GM21723 (cell line): ENCODE measurements around the gene NPIPA2.
"Not testable (repeated sequence)": the region's sequence is repeated elsewhere in the genome, so short reads cannot be mapped to it uniquely, and the experiment has no call there.

Source experiments
- ATAC-seq: cut with Tn5 transposase; IDR thresholded peaks from one replicate; pipeline ENCODE4 v1.9.1; 2021; ENCODE audit warnings: mild to moderate bottlenecking, moderate library complexity; ENCODE audit not compliant: unreplicated experiment

Gene NPIPA2

DNA sequence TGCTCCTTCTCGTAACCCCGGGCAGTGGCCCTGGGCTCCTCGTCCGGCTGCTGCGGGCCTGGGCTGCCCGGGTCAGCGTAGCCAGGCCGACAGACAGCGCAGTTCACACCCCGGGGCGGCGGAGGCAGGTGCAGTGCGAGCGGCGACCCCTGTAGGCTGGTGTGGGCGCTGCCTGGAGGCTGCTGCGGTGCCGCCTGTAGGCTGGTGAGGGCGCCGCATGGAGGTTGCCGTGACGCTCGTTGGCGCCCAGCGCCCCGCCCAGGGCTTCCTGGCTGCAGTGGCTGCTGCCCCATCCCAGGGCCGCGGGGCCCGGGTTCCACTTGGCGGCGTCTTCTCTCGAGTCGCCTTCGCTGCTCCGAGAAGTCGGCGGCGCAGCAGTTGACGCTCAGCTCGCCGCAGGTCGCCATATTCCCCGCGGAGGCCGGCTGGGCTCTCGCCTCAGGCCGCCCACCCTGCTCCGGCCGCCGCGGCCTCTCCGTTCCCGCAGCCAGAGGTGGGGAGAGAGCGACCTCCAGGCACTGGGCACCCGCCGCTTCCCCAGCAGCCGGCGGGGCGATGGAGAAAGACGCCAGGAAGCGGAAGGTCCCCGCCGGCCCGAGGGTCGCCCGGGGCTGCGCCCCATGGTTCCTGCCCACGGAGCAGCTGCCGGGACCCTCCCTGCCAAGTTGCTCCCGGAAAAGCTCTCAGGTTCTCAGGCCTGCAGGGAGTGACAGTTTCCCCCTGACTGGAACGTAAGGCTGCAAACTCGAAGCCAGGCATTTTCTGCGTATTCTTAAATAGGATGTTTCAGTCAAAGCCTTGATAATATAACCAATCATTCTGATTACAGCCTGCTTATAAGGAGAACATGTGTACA, at the start of gene NPIPA2:
TSS of gene NPIPA2 (plus strand) at position 261 of the 856 bp plus-strand sequence. CDS start 5,533 bp downstream, outside the sequence.
- ATAC-seq, result peak; percentile 96

DNA sequence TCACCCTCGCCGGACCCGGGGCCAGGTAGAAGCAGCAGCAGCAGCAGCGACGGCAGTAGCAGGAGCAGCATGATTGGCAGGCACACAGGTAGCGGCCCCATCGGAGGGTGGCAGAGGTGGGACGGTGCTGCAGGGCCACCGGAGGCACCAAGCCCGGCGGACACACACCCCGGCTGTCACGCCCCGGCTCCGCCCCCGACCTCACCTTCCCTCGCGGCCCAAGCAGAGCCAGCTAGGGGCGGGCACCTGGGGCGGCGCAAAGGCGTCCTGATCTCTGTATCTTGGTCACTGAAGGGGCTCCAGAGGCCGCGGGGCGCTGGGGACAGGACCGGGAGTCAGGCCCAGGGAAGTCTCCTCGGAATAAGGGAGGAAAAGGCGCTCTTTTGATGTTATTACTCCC, 48.2 kb upstream of the NPIPA2 start, which contains the start of gene PLA2G10:
TSS of gene PLA2G10 (minus strand) at position 180 of the 400 bp plus-strand sequence. CDS start at position 101, 79 bp downstream.
- not testable (repeated sequence) for ATAC-seq

DNA sequence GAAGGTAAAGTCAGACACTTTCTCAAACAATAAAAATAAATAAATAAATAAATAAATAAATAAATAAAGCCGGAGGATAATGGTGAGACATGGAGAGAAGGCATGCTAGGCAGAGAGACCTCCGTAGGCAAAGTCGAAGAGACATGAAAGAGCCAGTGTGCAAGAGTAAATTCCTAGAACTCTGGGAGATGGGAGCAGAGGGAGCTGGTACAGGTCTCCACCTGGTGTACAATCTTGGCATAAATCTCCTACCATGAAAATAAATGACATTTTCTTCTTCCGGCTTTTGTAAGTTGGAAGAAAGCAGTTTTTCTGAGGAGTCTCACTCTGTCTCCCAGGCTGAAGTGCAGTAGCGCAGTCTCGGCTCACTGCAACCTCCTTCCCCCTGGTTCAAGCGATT, 40.5 kb upstream of the NPIPA2 start:
- not testable (repeated sequence) for ATAC-seq

DNA sequence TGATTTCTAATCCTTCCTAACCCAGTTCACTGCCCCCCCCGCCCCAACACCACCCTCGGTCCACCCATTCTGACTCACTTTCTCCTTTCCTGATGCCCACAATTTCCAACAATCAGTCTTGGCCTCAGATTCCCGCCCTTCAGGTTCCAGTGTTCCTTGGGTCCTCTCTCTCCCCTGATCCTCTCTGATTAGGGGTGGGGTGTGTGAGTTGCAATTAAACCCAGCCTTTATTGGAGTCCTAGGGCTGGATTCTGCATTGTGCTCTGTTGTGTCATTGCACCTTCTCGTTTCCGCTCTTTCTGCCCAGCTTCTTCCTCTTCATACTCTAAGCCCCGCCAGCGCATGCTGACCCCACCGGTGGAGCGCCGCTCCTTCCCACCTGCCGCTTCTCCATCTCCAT, 39.7 kb upstream of the NPIPA2 start:
- ATAC-seq, result peak; percentile 22

DNA sequence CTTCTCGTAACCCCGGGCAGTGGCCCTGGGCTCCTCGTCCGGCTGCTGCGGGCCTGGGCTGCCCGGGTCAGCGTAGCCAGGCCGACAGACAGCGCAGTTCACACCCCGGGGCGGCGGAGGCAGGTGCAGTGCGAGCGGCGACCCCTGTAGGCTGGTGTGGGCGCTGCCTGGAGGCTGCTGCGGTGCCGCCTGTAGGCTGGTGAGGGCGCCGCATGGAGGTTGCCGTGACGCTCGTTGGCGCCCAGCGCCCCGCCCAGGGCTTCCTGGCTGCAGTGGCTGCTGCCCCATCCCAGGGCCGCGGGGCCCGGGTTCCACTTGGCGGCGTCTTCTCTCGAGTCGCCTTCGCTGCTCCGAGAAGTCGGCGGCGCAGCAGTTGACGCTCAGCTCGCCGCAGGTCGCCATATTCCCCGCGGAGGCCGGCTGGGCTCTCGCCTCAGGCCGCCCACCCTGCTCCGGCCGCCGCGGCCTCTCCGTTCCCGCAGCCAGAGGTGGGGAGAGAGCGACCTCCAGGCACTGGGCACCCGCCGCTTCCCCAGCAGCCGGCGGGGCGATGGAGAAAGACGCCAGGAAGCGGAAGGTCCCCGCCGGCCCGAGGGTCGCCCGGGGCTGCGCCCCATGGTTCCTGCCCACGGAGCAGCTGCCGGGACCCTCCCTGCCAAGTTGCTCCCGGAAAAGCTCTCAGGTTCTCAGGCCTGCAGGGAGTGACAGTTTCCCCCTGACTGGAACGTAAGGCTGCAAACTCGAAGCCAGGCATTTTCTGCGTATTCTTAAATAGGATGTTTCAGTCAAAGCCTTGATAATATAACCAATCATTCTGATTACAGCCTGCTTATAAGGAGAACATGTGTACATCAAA, 38.9 kb upstream of the NPIPA2 start, which contains the start of gene NPIPA3:
TSS of gene NPIPA3 (plus strand) at position 256 of the 856 bp plus-strand sequence. CDS start 5,533 bp downstream, outside the sequence.
- peak; percentile 99 for ATAC-seq

DNA sequence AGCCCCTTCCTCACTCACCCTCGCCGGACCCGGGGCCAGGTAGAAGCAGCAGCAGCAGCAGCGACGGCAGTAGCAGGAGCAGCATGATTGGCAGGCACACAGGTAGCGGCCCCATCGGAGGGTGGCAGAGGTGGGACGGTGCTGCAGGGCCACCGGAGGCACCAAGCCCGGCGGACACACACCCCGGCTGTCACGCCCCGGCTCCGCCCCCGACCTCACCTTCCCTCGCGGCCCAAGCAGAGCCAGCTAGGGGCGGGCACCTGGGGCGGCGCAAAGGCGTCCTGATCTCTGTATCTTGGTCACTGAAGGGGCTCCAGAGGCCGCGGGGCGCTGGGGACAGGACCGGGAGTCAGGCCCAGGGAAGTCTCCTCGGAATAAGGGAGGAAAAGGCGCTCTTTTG, 9.1 kb upstream of the NPIPA2 start:
- not testable (repeated sequence) for ATAC-seq

DNA sequence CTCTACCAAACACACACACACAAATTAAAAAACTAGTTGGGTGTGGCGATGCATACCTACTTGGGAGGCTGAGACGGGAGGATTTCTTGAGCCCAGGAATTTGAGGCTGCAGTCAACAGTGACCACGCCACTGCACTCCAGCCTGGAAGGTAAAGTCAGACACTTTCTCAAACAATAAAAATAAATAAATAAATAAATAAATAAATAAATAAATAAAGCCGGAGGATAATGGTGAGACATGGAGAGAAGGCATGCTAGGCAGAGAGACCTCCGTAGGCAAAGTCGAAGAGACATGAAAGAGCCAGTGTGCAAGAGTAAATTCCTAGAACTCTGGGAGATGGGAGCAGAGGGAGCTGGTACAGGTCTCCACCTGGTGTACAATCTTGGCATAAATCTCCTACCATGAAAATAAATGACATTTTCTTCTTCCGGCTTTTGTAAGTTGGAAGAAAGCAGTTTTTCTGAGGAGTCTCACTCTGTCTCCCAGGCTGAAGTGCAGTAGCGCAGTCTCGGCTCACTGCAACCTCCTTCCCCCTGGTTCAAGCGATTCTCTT, 1.4 kb upstream of the NPIPA2 start:
- ATAC-seq, result not testable (repeated sequence)

DNA sequence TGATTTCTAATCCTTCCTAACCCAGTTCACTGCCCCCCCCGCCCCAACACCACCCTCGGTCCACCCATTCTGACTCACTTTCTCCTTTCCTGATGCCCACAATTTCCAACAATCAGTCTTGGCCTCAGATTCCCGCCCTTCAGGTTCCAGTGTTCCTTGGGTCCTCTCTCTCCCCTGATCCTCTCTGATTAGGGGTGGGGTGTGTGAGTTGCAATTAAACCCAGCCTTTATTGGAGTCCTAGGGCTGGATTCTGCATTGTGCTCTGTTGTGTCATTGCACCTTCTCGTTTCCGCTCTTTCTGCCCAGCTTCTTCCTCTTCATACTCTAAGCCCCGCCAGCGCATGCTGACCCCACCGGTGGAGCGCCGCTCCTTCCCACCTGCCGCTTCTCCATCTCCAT, 539 bp upstream of the NPIPA2 start:
- peak; percentile 9 for ATAC-seq

DNA sequence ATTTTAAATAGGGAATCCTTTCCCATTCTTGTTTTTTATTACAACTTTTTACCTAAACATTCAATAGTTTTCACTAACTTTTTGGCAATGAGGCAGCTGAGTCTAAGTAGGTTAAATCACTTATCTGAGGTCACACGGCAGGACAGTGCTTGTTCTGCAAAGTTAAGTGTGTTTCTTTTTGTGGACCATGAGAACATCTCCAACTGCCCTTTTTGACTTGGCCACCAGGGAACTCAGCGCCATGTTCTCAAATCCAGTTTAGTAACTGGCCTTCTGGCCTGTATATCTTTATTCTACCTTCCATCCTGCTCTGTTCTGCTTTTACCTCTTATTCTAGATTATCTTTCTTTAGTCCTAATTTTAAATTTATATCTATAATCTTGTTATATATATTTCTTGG, 31.3 kb downstream of the NPIPA2 start:
- not testable (repeated sequence) for ATAC-seq

DNA sequence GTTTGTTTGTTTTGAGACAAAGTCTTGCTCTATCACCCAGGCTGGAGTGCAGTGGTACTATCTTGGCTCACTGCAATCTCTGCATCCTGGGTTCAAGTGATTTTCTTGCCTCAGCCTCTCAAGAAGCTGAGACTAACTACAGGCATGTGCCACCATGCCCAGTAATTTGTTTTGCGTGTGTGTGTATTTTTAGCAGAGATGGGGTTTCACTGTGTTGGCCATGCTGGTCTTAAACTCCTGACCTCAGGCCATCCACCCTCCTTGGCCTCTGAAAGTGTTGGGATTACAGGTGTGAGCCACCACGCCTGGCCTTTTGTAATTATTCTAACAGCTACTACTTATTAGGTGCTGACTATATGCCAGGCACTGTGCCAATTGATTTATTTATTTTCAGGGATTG, 33.3 kb downstream of the NPIPA2 start:
- ATAC-seq, result not testable (repeated sequence)

DNA sequence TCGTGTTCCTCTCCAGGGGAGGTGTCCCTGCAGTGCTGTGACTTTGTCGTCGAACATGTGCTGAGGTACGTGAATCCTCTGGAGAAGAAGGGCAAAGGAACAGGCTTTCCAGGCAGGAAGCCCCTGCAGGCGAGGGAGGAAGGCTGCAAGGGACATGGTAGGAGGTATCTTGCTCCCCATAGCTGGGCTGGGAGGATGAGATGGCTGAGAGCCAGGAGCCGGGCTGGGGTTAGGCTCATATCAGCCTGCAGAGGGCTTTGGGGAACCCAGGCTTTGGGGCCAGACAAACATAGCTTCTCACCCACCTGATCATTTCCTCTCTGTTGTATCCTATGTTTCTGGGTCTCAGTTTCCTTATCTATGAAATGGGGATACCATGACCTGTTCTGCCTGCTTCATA, 34.4 kb downstream of the NPIPA2 start:
- ATAC-seq, result not testable (repeated sequence)

DNA sequence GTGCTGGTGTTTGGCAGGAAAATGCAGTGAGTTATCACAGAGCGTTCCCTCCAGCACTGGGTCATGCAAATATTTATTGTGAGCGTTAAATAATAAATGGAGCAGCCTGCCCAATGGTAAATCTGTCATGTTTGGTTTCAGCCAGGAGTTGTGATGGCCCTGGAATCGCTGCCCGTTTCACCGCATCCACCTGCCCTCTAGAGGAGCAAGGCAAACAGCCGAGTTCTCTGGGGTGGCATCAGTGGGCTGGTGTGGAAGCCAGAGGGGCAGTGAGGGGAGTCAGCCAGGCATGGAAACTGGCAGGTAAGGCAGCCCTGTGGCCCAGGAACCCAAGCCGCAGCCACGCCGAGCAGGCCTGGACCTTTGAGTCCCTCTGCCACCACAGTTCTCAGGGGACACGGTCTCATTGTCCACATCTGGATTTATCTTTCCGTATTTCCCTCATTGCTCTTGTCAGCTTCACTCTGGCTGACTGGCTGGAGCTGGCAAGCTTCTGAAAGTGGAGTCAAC, 37.1 kb downstream of the NPIPA2 start:
- not testable (repeated sequence) for ATAC-seq

DNA sequence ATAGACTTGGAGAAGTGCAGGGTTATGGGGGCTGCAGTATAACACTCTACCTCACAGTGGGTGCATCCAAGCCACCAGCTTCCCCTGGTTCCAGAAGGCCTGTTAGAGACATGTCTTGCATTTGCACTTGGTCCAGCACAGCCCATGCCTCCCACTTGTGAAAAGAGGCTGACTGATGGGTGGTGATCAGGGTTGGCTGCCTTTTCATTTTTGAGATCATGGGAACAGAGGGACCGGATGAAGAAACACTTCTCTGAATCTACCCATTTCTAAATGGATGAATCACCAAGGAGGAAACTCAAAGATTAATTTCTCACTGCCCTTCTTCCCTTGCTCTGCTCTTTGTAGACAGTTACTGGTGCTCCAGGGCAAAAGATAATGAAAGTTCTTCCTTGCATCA, 43.8 kb downstream of the NPIPA2 start:
- not testable (repeated sequence) for ATAC-seq

DNA sequence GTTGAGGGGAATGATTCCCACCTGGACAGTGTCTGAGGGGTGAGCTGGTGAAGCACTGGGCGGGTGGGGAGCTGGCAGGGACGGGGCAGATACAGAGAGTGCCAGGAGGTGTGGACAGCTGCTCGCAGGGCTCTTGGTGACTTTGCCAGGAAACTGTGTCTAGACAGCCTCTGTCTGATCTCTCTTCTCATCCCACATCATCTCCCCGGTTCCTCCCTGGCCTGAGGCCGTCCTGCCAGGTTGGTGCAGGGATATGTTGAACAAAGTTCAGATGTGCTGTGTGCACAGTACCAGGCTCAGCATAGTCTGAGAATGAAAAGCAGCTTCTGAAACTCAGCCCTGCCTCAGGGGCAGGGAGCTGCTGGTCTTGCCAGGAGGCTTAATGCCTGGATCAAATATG, 47.2 kb downstream of the NPIPA2 start:
- not testable (repeated sequence) for ATAC-seq

DNA sequence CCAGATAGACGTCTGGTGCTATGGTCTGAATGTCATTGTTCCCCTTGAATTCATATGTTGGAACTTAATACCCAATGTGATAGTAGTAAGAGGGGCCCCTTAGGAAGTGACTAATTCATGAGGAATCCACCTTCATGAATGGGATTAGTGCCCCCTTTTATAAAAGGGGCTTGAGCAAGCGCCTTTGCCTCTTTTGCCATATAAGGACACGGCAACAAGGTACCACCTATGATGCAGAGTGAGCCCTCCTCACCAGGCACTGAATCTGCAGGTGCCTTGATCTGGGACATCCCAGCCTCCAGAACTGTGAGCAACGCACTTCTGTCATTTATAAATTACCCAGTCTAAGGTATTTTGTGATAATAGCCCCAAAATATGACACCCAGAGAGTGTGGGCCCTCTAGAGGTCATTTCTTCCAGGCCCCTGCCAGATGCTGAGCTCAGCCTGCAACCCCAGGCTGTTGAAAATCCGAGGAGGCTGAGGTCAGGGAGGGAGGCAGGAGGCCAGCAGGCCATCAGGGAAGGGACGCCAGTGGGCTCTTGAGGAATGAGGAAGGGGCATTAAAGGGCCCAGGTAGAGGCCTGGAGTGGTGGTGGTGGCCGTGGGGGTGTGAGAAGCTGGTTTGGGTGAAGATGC, 48.1 kb downstream of the NPIPA2 start:
- ATAC-seq, result not testable (repeated sequence)

DNA sequence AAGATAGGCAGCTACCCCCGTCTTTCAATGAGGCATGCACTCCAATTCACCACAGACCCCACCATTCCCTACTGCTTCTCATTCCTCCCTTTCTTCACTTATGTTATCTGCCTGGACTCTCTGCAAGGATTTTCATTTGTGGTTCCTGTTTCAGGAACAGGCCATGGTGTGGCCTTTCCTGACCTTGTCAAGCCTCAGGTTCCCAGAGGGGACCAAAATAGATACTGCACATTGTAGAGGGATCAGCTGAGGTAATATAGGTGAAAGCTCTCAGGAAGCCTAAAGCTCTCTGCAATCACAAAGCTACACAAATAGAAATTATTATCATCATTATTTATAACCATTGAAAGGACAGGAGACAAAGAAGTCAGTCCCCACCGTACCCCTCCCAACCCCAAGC, 50.6 kb downstream of the NPIPA2 start:
- not testable (repeated sequence) for ATAC-seq

DNA sequence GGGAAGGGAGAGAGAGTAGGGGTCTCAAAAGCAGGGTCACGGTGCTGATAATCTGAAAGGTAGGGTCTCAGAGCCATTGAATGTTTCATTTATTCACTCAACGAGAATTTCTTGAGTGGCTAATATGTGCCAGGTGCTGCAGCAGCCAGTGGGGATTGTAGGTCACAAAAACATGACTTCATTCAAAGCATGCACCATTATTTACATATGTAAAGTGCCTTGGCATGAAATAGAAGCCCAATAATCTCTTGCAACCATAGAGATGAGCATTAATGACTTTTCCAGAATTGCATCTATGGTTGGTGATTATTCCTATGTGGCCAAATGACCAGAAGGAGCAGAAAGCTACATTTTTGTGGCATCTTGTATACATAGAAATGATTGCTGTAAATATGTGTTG, 55.2 kb downstream of the NPIPA2 start:
- ATAC-seq, result not testable (repeated sequence)

DNA sequence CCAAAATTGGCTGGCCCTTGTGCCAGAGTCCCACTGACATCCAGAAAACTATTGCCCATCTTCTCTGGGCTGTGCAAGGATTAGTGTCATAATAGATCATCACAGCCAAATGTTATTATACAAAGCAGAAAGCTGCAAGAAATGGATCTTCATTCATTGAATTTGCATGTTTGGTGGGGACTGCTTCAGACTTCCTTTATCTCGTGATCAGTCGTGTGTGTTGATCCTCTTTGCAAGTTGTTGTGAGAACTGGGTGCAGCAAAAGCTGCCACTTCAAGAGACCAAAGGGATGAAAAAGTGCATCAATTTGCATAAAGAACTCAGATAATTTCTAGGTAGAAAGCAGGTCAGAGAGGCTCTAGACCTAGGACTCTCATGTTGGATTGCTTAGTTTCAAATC, 61.2 kb downstream of the NPIPA2 start:
- ATAC-seq, result not testable (repeated sequence)

DNA sequence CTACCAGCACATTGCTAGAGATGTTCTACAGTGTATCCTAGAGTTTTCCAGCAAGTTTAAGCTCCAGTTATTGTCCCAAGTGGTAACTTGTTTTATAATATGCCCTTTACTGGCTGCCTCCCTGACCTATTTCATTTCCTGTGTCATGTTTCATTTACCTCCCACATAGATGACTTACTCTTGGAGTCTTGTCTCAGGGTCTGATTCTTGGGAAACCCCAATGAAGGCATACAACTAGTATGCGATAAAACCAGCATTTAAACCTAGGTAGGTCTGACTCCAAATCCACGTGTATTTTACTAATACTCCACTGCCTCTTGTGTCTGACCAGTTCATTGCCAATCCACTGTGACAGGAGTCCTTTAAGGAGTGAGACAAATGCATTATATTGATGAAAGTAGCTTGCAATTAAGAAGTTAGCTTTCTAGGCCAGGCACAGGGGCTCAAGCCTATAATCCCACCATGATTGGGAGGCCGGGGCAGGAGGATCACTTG, 64.9 kb downstream of the NPIPA2 start:
- not testable (repeated sequence) for ATAC-seq

DNA sequence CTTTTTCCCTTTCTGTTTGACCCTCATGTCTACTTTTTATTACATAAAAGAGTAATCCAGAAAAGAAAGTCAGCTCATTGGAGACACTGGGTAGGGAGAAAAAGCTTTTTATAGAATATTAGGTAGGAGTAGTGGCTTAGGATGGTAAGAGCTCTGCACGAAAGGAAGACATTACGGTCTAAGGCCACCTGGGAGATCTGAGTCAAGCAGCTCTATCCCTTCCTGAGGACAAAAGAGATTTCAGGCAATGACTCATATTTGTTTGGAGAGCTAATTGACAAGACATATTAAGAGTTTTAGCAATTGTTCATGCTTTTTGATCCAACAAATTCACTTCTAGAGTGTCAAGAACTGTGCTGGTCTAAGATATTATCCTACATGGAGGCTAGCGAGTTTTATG, 71.6 kb downstream of the NPIPA2 start:
- ATAC-seq, result not testable (repeated sequence)
